Fibroblast of skin of abdomen (primary cell): ENCODE measurements around the gene TMED1.
"Not testable (repeated sequence)": the region's sequence is repeated elsewhere in the genome, so short reads cannot be mapped to it uniquely, and the experiment has no call there.

Source experiments
- DNase-seq: peaks from one replicate; pipeline ENCODE4 v3.0.0-alpha.2; 2013

The TMED1 gene

GRCh38 chr19:10862561-10863106, 26.6 kb upstream of the TMED1 start:
- no peak for DNase-seq

- DNase-seq: peak; percentile 22
Observed at GRCh38 chr19:10861103-10861651, 25.2 kb upstream of the TMED1 start.

- no peak for DNase-seq
Observed at GRCh38 chr19:10858204-10858828, 22.3 kb upstream of the TMED1 start.

GRCh38 chr19:10856899-10857298, 20.9 kb upstream of the TMED1 start:
- not testable (repeated sequence) for DNase-seq

GRCh38 chr19:10855879-10856522, 20.0 kb upstream of the TMED1 start:
- DNase-seq: no peak

GRCh38 chr19:10854350-10855089, 18.5 kb upstream of the TMED1 start:
- no peak for DNase-seq

GRCh38 chr19:10852941-10853340, 16.9 kb upstream of the TMED1 start:
- DNase-seq: no peak

- DNase-seq: peak; percentile 59
Observed at GRCh38 chr19:10852098-10852800, 16.2 kb upstream of the TMED1 start.

GRCh38 chr19:10850631-10851030, 14.6 kb upstream of the TMED1 start:
- DNase-seq: no peak

- no peak for DNase-seq
Observed at GRCh38 chr19:10848230-10848856, 12.3 kb upstream of the TMED1 start, which contains the start of gene C19orf38. Gene C19orf38, plus strand, starts transcription at chr19:10848415. Its CDS starts 94 bp downstream, at chr19:10848509.

GRCh38 chr19:10846500-10847202, 10.6 kb upstream of the TMED1 start:
- no peak for DNase-seq

GRCh38 chr19:10842788-10843187, 6.8 kb upstream of the TMED1 start:
- DNase-seq: no peak

- DNase-seq: no peak
Observed at GRCh38 chr19:10839114-10840050, 3.4 kb upstream of the TMED1 start.

- DNase-seq: no peak
Observed at GRCh38 chr19:10838377-10838776, 2.4 kb upstream of the TMED1 start.

- not testable (repeated sequence) for DNase-seq
Observed at GRCh38 chr19:10837649-10838048, 1.6 kb upstream of the TMED1 start.

GRCh38 chr19:10836479-10837330, 693 bp upstream of the TMED1 start:
- DNase-seq: peak; percentile 88

GRCh38 chr19:10835089-10835753, 791 bp downstream of the TMED1 start:
- DNase-seq: no peak

- no peak for DNase-seq
Observed at GRCh38 chr19:10832939-10833296, 3.1 kb downstream of the TMED1 start.
